BE2C (cell line): ENCODE data around the gene CDC20.

Experiments
- DNase-seq: peaks from one replicate; pipeline ENCODE4 v3.0.0-alpha.2; 2020
- H3K27me3 ChIP-seq: fragments of 250-450 bp; sonication (Bioruptor Pico); 2 replicates; pipeline ENCODE4 v1.5.1; 2020; ENCODE audit warnings: mild to moderate bottlenecking
- H3K36me3 ChIP-seq: fragments of 250-450 bp; sonication (Bioruptor Pico); 2 replicates; pipeline ENCODE4 v1.5.1; 2020; ENCODE audit warnings: mild to moderate bottlenecking
- H3K4me1 ChIP-seq: fragments of 250-450 bp; sonication (Bioruptor Pico); 2 replicates; pipeline ENCODE4 v1.5.1; 2020
- H3K4me3 ChIP-seq: 2 replicates; pipeline ENCODE4 v1.5.1; 2011; ENCODE audit warnings: low read depth, low read length
- H3K9me3 ChIP-seq: fragments of 250-450 bp; sonication (Bioruptor Pico); 2 replicates; pipeline ENCODE4 v1.5.1; 2020
- TF ChIP-seq, protein P1 (sequence below): IDR thresholded peaks from 2 replicates; pipeline ENCODE4 v1.5.1; 2012; ENCODE audit warnings: mild to moderate bottlenecking, low read depth, low read length

The CDC20 gene

GRCh38 chr1:43318831-43319230, 40.0 kb upstream of the CDC20 start:
- TF ChIP-seq, protein P1, sequence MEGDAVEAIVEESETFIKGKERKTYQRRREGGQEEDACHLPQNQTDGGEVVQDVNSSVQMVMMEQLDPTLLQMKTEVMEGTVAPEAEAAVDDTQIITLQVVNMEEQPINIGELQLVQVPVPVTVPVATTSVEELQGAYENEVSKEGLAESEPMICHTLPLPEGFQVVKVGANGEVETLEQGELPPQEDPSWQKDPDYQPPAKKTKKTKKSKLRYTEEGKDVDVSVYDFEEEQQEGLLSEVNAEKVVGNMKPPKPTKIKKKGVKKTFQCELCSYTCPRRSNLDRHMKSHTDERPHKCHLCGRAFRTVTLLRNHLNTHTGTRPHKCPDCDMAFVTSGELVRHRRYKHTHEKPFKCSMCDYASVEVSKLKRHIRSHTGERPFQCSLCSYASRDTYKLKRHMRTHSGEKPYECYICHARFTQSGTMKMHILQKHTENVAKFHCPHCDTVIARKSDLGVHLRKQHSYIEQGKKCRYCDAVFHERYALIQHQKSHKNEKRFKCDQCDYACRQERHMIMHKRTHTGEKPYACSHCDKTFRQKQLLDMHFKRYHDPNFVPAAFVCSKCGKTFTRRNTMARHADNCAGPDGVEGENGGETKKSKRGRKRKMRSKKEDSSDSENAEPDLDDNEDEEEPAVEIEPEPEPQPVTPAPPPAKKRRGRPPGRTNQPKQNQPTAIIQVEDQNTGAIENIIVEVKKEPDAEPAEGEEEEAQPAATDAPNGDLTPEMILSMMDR, result no peak
- no peak for DNase-seq
- no peaks in the 10 kb centered on the region for H3K4me1 ChIP-seq
- no peak overlapping the region for H3K4me3 ChIP-seq
- no peaks in the 10 kb centered on the region for H3K36me3 ChIP-seq
- H3K9me3 ChIP-seq, result no peaks in the 10 kb centered on the region
- no peaks in the 10 kb centered on the region for H3K27me3 ChIP-seq

GRCh38 chr1:43319288-43319687, 39.5 kb upstream of the CDC20 start:
- TF ChIP-seq, protein P1, result no peak
- DNase-seq, result no peak
- H3K27me3 ChIP-seq, result no peaks in the 10 kb centered on the region

GRCh38 chr1:43319766-43320165, 39.0 kb upstream of the CDC20 start:
- DNase-seq, result no peak
- no peaks in the 10 kb centered on the region for H3K36me3 ChIP-seq
- TF ChIP-seq, protein P1, result no peak

More at GRCh38 chr1:43319288-43319687, 39.5 kb upstream of the CDC20 start:
- Histone ChIP-seq H3K4me1 (no peaks in the 10 kb centered on the region), H3K36me3 (no peaks in the 10 kb centered on the region), H3K4me3 (no peak overlapping the region), H3K9me3 (no peaks in the 10 kb centered on the region)

DNA sequence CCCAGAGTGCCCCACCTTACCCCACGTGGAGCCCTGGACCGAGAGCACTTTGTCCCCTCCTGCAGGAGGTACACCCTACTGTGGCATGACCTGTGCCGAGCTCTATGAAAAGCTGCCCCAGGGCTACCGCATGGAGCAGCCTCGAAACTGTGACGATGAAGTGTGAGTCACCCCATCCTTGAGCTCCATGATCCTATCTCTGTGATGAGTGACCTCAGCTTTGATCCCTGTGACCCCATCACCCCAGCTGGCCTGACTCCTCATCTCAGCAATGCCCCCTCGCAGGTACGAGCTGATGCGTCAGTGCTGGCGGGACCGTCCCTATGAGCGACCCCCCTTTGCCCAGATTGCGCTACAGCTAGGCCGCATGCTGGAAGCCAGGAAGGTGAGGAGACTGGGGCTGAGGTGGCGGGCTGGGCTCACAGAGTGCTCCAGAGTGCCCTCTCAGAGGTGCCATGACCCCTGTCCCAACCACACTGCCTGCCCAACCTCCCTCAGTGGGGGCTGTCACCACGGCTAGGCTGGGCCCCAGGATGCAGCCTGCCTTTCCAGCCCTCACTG, 37.4 kb upstream of the CDC20 start:
- Histone ChIP-seq H3K36me3 (no peaks in the 10 kb centered on the region), H3K4me3 (no peak overlapping the region), H3K9me3 (no peaks in the 10 kb centered on the region), H3K27me3 (no peaks in the 10 kb centered on the region), H3K4me1 (no peaks in the 10 kb centered on the region)
- no peak for DNase-seq
- TF ChIP-seq, protein P1, result no peak

More at GRCh38 chr1:43319766-43320165, 39.0 kb upstream of the CDC20 start:
- Histone ChIP-seq H3K4me3 (no peak overlapping the region), H3K27me3 (no peaks in the 10 kb centered on the region), H3K4me1 (no peaks in the 10 kb centered on the region), H3K9me3 (no peaks in the 10 kb centered on the region)

DNA sequence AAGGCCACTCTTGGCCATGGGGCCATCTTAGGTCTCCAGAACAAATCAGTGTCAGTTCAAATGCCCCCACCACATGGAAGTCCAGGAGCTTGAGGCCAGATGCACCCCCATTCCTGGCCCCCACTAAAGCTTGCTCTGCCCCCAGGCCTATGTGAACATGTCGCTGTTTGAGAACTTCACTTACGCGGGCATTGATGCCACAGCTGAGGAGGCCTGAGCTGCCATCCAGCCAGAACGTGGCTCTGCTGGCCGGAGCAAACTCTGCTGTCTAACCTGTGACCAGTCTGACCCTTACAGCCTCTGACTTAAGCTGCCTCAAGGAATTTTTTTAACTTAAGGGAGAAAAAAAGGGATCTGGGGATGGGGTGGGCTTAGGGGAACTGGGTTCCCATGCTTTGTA, 36.3 kb upstream of the CDC20 start:
- Histone ChIP-seq H3K4me3 (no peak overlapping the region), H3K27me3 (no peaks in the 10 kb centered on the region), H3K9me3 (no peaks in the 10 kb centered on the region), H3K4me1 (no peaks in the 10 kb centered on the region), H3K36me3 (no peaks in the 10 kb centered on the region)
- DNase-seq, result no peak
- TF ChIP-seq, protein P1, result no peak

GRCh38 chr1:43324810-43325209, 34.0 kb upstream of the CDC20 start:
- Histone ChIP-seq H3K36me3 (no peaks in the 10 kb centered on the region), H3K9me3 (no peaks in the 10 kb centered on the region), H3K4me3 (no peak overlapping the region), H3K27me3 (no peaks in the 10 kb centered on the region), H3K4me1 (no peaks in the 10 kb centered on the region)
- no peak for DNase-seq
- TF ChIP-seq, protein P1, result no peak
